Calu3 (cell line): Measurements from ENCODE around the gene COL26A1. TPM values are rescaled to one million over a fixed set of nuclear protein-coding genes. Genes with fewer than 3 reads are reported as not detected.

ENCODE experiments used
- BruUV-seq: library from RNA; stranded (reverse); fragments of 400-500 nt; replicated peaks from 2 replicates; lab custom pipeline; 2021; lab: Mats Ljungman, UMichigan
- CTCF ChIA-PET: fragments of 300-600 bp; sonication (Branson Sonifier 250); formaldehyde crosslinking; loops from one replicate; lab custom pipeline; 2022; ENCODE audit warnings: antibody characterized with exemption; lab: Charles Lee
- DNase-seq: peaks from one replicate; pipeline ENCODE4 v3.0.0; 2022
- H3K27ac Mint-ChIP-seq: one replicate; pipeline ENCODE4 v1.8.0; 2022; ENCODE audit warnings: mixed read lengths; ENCODE audit not compliant: unreplicated experiment
- H3K27me3 Mint-ChIP-seq: one replicate; pipeline ENCODE4 v1.8.0; 2022; ENCODE audit warnings: mixed read lengths; ENCODE audit not compliant: unreplicated experiment
- H3K36me3 Mint-ChIP-seq: one replicate; pipeline ENCODE4 v1.8.0; 2022; ENCODE audit warnings: mild to moderate bottlenecking, moderate library complexity, mixed read lengths; ENCODE audit not compliant: insufficient read depth, unreplicated experiment
- H3K4me1 Mint-ChIP-seq: one replicate; pipeline ENCODE4 v1.8.0; 2022; ENCODE audit warnings: mild to moderate bottlenecking, low read depth, mixed read lengths; ENCODE audit not compliant: unreplicated experiment
- H3K4me3 Mint-ChIP-seq: one replicate; pipeline ENCODE4 v1.8.0; 2022; ENCODE audit warnings: mild to moderate bottlenecking, low read depth, moderate library complexity, mixed read lengths; ENCODE audit not compliant: unreplicated experiment
- H3K9me3 Mint-ChIP-seq: one replicate; pipeline ENCODE4 v1.8.0; 2022; ENCODE audit warnings: low read depth, mixed read lengths; ENCODE audit not compliant: unreplicated experiment
- intact Hi-C: fragments of 100-400 bp; cut with micrococcal nuclease; formaldehyde crosslinking; loops from one replicate; pipeline ENCODE4 v1.10.0; 2022; ENCODE audit not compliant: unreplicated experiment
- total RNA-seq: library from RNA; stranded (reverse); gene quantifications from 2 replicates; pipeline ENCODE4 v1.2.3, GENCODE V29; 2022
- TF ChIP-seq, protein P1 (sequence below): fragments of 200-600 bp; IDR thresholded peaks from one replicate; pipeline ENCODE4 v1.8.0; 2022; ENCODE audit warnings: antibody characterized with exemption; ENCODE audit not compliant: unreplicated experiment

The COL26A1 gene
- total RNA-seq, 1 experiment from 2014 or later = not detected

DNA sequence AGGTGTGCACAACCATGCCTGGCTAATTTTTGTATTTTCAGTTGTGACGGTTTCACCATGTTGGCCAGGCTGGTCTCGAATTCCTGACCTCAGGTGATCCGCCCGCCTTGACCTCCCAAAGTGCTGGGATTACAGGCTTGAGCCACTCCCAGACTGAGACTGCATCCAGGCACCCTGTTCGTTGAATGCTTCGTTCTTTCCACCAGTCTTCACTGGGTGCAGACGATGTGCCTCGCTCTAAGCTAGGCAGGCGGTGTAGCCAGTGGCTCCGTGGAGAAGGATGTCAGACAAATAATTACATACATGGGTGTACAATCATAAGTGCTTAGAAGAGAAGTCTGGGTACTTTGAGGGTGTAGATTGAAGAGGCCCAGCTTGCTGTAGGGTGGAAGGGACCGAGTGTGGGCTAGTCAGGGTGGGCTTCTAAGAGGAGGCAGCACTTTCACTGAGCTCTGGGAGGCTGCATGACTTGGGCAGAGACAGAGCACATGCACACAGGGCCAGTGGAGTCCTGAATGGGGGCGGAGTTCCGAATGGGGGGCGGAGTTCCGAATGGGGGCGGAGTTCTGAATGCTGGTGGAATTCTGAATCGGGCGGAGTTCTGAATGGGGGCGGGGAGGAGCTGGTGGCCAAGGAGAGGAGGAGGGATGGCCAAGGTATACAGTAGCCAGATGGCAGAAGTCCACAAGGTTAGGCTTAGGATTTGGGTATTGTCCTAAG, 74.3 kb downstream of the COL26A1 start:
- TF ChIP-seq, protein P1, sequence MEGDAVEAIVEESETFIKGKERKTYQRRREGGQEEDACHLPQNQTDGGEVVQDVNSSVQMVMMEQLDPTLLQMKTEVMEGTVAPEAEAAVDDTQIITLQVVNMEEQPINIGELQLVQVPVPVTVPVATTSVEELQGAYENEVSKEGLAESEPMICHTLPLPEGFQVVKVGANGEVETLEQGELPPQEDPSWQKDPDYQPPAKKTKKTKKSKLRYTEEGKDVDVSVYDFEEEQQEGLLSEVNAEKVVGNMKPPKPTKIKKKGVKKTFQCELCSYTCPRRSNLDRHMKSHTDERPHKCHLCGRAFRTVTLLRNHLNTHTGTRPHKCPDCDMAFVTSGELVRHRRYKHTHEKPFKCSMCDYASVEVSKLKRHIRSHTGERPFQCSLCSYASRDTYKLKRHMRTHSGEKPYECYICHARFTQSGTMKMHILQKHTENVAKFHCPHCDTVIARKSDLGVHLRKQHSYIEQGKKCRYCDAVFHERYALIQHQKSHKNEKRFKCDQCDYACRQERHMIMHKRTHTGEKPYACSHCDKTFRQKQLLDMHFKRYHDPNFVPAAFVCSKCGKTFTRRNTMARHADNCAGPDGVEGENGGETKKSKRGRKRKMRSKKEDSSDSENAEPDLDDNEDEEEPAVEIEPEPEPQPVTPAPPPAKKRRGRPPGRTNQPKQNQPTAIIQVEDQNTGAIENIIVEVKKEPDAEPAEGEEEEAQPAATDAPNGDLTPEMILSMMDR = no peak
- peak; percentile 11 for DNase-seq
- no peaks in the 10 kb centered on the region for H3K36me3 Mint-ChIP-seq
- no peak overlapping the region for H3K4me3 Mint-ChIP-seq
- H3K9me3 Mint-ChIP-seq = no peaks in the 10 kb centered on the region
- intact Hi-C loops = no loop called here
- peaks cover 71% of the 10 kb centered on the region for H3K27me3 Mint-ChIP-seq
- no peaks in the 10 kb centered on the region for H3K4me1 Mint-ChIP-seq
- no TSS peak for BruUV-seq
- H3K27ac Mint-ChIP-seq = no peak overlapping the region
- CTCF ChIA-PET = no interaction called here

DNA sequence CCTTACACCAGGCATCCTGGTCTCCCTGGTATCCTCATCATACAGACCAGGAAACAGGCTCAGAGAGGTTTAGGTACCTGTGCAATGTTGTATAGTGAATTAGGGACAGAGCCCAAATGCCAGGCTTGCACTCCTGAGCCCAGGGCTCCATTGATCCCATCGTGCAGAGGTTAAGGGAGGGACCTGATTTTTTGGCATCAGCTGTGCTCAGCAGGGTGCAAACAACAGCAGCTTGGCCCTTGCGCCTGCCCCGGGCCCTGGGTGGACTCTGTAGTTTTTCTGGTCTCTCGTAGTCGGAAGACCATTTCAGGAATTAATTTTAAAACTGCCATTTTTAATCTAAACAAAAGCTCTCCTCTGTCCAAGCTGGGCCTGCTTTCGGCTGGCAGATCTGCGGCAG, 79.2 kb downstream of the COL26A1 start:
- Mint-ChIP-seq H3K4me1 (peaks cover 11% of the 10 kb centered on the region), H3K36me3 (no peaks in the 10 kb centered on the region), H3K27me3 (peaks cover 45% of the 10 kb centered on the region), H3K4me3 (no peak overlapping the region), H3K27ac (no peak overlapping the region), H3K9me3 (no peaks in the 10 kb centered on the region)
- no peak for DNase-seq
- BruUV-seq = no TSS peak
- intact Hi-C loops = no loop called here
- CTCF ChIA-PET = no interaction called here
- TF ChIP-seq, protein P1 = no peak

DNA sequence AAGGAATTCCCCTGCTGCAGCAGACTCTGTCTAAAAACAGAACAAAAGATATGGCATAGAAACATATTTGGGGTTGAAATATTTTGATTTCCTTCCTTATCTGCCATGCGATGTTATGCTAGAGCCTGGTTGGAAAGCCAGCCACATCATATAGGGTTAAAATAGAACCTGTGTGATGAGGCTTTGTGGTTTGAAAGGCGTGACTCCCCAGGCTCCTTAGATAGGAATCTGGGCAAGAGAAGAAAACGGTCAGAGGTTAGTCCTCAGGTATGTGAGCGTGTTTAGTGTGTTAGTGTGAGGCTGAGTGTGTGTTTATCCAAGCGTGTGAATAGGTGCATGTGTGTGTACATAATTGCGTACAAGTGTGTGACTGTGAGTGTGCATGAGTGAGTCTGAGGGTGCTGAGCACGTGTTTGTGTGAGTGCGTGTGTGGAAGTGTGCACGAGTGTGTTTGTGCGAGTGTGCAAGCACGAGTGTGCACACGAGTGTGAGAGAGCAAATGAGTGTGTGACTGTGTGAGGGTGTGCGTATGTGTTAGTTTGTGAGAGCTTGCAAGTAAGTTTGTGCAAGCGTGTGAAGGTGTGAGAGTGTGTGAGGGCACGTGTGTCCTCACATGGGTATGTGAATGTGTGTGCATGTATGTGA, 79.9 kb downstream of the COL26A1 start:
- Mint-ChIP-seq H3K36me3 (no peaks in the 10 kb centered on the region), H3K27ac (no peak overlapping the region), H3K4me1 (peaks cover 11% of the 10 kb centered on the region), H3K9me3 (no peaks in the 10 kb centered on the region), H3K27me3 (peaks cover 45% of the 10 kb centered on the region), H3K4me3 (no peak overlapping the region)
- no peak for DNase-seq
- BruUV-seq = no TSS peak
- TF ChIP-seq, protein P1 = no peak
- CTCF ChIA-PET = no interaction called here
- intact Hi-C loops = no loop called here

DNA sequence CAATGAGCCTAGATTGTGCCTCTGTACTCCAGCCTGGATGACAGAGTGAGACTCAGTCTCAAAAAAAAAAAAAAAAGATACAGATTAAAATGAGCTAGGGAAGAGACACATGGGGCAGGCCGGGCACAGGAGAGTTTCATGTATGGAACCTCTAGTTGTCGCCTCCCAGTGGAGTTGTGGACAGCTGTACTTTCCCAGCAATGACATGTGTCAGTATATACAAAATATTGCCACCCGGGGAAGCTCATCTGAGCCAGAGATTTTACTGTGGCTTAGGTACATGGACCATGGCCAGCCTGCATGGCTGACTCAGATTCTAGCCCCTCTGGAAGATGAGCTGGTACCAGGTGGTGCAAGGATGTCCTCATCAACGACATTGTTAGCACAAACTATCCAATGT, 87.4 kb downstream of the COL26A1 start:
- intact Hi-C loops = no loop called here
- peaks cover 31% of the 10 kb centered on the region for H3K27me3 Mint-ChIP-seq
- H3K9me3 Mint-ChIP-seq = no peaks in the 10 kb centered on the region

More for the DNA sequence above, 87.4 kb downstream of the COL26A1 start:
- no peak overlapping the region for H3K4me3 Mint-ChIP-seq
- DNase-seq = no peak
- H3K4me1 Mint-ChIP-seq = no peaks in the 10 kb centered on the region
- H3K36me3 Mint-ChIP-seq = no peaks in the 10 kb centered on the region
- H3K27ac Mint-ChIP-seq = no peak overlapping the region
- CTCF ChIA-PET = interaction anchor here (0.6 to 0.7 kb wide), 2 partner anchors 21 to 614 kb away, joined by 3 to 4 read pairs; no protein-coding TSS in a partner anchor
- TF ChIP-seq, protein P1 = no peak
- no TSS peak for BruUV-seq
